ENCODE measurements around the gene NUDT17. TPM values are rescaled to one million over a fixed set of nuclear protein-coding genes. Genes with fewer than 3 reads are reported as not detected.

The NUDT17 gene
- total RNA-seq, 1 experiment from 2014 or later = 1.8 TPM

GRCh38 chr1:145823565-145824498 lies 21.6 kb upstream of the NUDT17 start, which contains the start of the genes POLR3C and RNF115:
POLR3C (plus strand) TSS chr1:145824200; CDS start chr1:145825777, 1,577 bp downstream.
RNF115 (minus strand) TSS chr1:145824095; CDS start chr1:145823873, 222 bp downstream.
- H3K27ac ChIP-seq (ENCODE audit: low read depth, low read length) = peak within 1 kb of the TSS; percentile 83
- H3K79me2 ChIP-seq (ENCODE audit: insufficient read depth, low read length) = peaks cover 36% of the 10 kb centered on the region
- no peaks in the 10 kb centered on the region for H3K27me3 ChIP-seq (ENCODE audit: insufficient read depth, low read length)
- H3K9ac ChIP-seq (ENCODE audit: low read length) = peak within 1 kb of the TSS; percentile 90
- H3K9me2 ChIP-seq (ENCODE audit: insufficient read depth) = no peaks in the 10 kb centered on the region
- ChIA-PET RAD21 (ENCODE audit: low non-redundant PET in 1 of 2, low total read pairs in 2 of 2, uncharacterized antibody in 2 of 2, unreplicated experiment in 2 of 2) (no interaction called here), CTCF (interaction anchor here (0.7 to 1.1 kb wide), 2 partner anchors 21 to 35 kb away, joined by 3 to 5 read pairs; partner anchors contain the start of gene PIAS3), POLR2A (interaction anchor here (0.8 to 1.2 kb wide), 4 partner anchors 8 to 228 kb away, joined by 3 to 5 read pairs (median 4); partner anchors contain the start of gene PIAS3)
- DNase-seq (ENCODE audit: low read depth, low spot score) (peak; percentile 70), ATAC-seq (peak; percentile 95)
- peak within 1 kb of the TSS; percentile 71 to 84 for H3K4me3 ChIP-seq (replicated peaks in 1 of 2; ENCODE audit: low read depth in 1 of 2, low read length in 2 of 2)
- H4K20me1 ChIP-seq (ENCODE audit: insufficient read depth) = no peaks in the 10 kb centered on the region
- no TSS peak for BruUV-seq (replicated peaks)
- H3K4me2 ChIP-seq (ENCODE audit: low read length) = peak within 1 kb of the TSS; percentile 88
- no peaks in the 10 kb centered on the region for H3K9me3 ChIP-seq (ENCODE audit: control insufficient read depth in 1 of 2, insufficient read depth in 1 of 2, low read depth in 1 of 2, low read length in 2 of 2)
- intact Hi-C loops (cut with micrococcal nuclease) = loop anchor here (5.0 kb wide), 1 partner anchor 42 kb away; no protein-coding TSS in a partner anchor
- peaks cover 24 to 27% of the 10 kb centered on the region in 2 experiments; a peak in 3 of 4 replicates for H3K36me3 ChIP-seq (ENCODE audit: control insufficient read depth in 1 of 2, insufficient read depth in 2 of 2, low read length in 2 of 2)
- peak within 1 kb of the TSS; percentile 13 for H2AFZ ChIP-seq (ENCODE audit: low read depth, low read length, poor library complexity, severe bottlenecking)
- peaks cover 7 to 13% of the 10 kb centered on the region in 2 experiments; a peak in 3 of 4 replicates for H3K4me1 ChIP-seq (ENCODE audit: control insufficient read depth in 1 of 2, insufficient read depth in 2 of 2, low read length in 2 of 2)
- peak; percentile 92 for TF ChIP-seq ZFX (IDR thresholded peaks at IDR 0.05)
- TF ChIP-seq POLR2A (IDR thresholded peaks at IDR 0.05; ENCODE audit: borderline replicate concordance, extremely low read depth, insufficient read depth, insufficient read length) = peak; percentile 62
- TF ChIP-seq ATF3 (IDR thresholded peaks at IDR 0.05) = no peak
- TF ChIP-seq SP1 (IDR thresholded peaks at IDR 0.05; ENCODE audit: low read depth) = peak; percentile 37; the same call in 1 of the 2 replicates
- no peak; the same call in none of the 2 replicates for TF ChIP-seq CBX3 (IDR thresholded peaks at IDR 0.05; ENCODE audit: low read depth)
- peak; percentile 81 for TF ChIP-seq TCF7L2 (IDR thresholded peaks at IDR 0.05; ENCODE audit: borderline replicate concordance, extremely low read depth, insufficient read depth, insufficient read length)
- TF ChIP-seq EZH2 (IDR thresholded peaks at IDR 0.05) = no peak
- peak; percentile 82 for TF ChIP-seq POLR2AphosphoS5 (IDR thresholded peaks at IDR 0.05; ENCODE audit: low read depth, low read length)
- TF ChIP-seq EGR1 (IDR thresholded peaks at IDR 0.05; ENCODE audit: low read depth) = no peak
- no peak for TF ChIP-seq CTCF (IDR thresholded peaks at IDR 0.05 in 2 of 3, conservative IDR thresholded peaks at IDR 0.05 in 1 of 3; ENCODE audit: borderline replicate concordance in 1 of 3, insufficient read depth in 1 of 3, low read depth in 2 of 3, low read length in 2 of 3)
- TF ChIP-seq EZH2phosphoT487 (IDR thresholded peaks at IDR 0.05; ENCODE audit: borderline replicate concordance) = no peak
- peak; percentile 94 for TF ChIP-seq MAX (IDR thresholded peaks at IDR 0.05)
- peak; percentile 73 for TF ChIP-seq ELF1 (IDR thresholded peaks at IDR 0.05; ENCODE audit: borderline replicate concordance, low read depth)
- peak; percentile 16 for TF ChIP-seq ZBTB33 (IDR thresholded peaks at IDR 0.05; ENCODE audit: extremely low read depth, insufficient replicate concordance, low read length)
- no peak for TF ChIP-seq CEBPB (IDR thresholded peaks at IDR 0.05; ENCODE audit: low read depth)
- TF ChIP-seq FOSL1 (IDR thresholded peaks at IDR 0.05; ENCODE audit: low read depth) = no peak
- peak; percentile 5 for TF ChIP-seq YY1 (IDR thresholded peaks at IDR 0.05; ENCODE audit: extremely low read depth, insufficient replicate concordance, low read depth, low read length)
- TF ChIP-seq SRF (IDR thresholded peaks at IDR 0.05; ENCODE audit: low read depth) = peak; percentile 37; the same call in 1 of the 2 replicates
- TF ChIP-seq SIN3A (IDR thresholded peaks at IDR 0.05; ENCODE audit: low read depth) = peak; percentile 92
- TF ChIP-seq RAD21 (IDR thresholded peaks at IDR 0.05; ENCODE audit: low read depth) = no peak; the same call in 1 of the 2 replicates

Measured in HCT116 (cell line).